HEK293 (cell line): ENCODE measurements around the gene CACHD1.

Experiments used
- CTCF ChIA-PET: fragments of 350-600 bp; formaldehyde crosslinking; extraction: SDS; loops from one replicate; lab custom pipeline; 2021; ENCODE audit warnings: antibody characterized with exemption; lab: Yijun Ruan, JAX
- POLR2A ChIA-PET: fragments of 300-600 bp; formaldehyde crosslinking; extraction: SDS; loops from one replicate; lab custom pipeline; 2020; ENCODE audit warnings: antibody characterized with exemption, inconsistent platforms; lab: Yijun Ruan, JAX
- H3K27ac ChIP-seq: fragments of 200-500 bp; sonication (Bioruptor generic); 2 replicates; pipeline ENCODE4 v1.5.1; 2014; ENCODE audit warnings: low read depth, low read length, control low read depth, inconsistent platforms; ENCODE audit errors: extremely low read depth
- H3K36me3 ChIP-seq, 2 experiments: fragments of 200-500 bp in 1 of 2; sonication (Bioruptor generic) in 1 of 2; 1 replicate in 1 of 2; 2 replicates in 1 of 2; pipeline ENCODE4 v1.5.1; 2014 to 2017; ENCODE audit warnings: inconsistent platforms in 2 of 2, low read length in 2 of 2; ENCODE audit not compliant: control insufficient read depth in 2 of 2, insufficient read depth in 1 of 2
- H3K4me1 ChIP-seq: fragments of 200-500 bp; sonication (Bioruptor generic); 2 replicates; pipeline ENCODE4 v1.5.1; 2014; ENCODE audit warnings: mild to moderate bottlenecking, low read length, inconsistent platforms; ENCODE audit not compliant: control insufficient read depth, insufficient read depth
- H3K4me3 ChIP-seq: 2 replicates; pipeline ENCODE4 v1.5.1; 2011; ENCODE audit warnings: low read depth, mild to moderate bottlenecking, control low read depth, low read length, moderate library complexity
- H3K9me3 ChIP-seq: fragments of 200-500 bp; sonication (Bioruptor generic); 2 replicates; pipeline ENCODE4 v1.5.1; 2014; ENCODE audit warnings: low read depth, low read length, inconsistent platforms; ENCODE audit not compliant: control insufficient read depth, insufficient read depth
- AEBP2 ChIP-seq: fragments of 450-650 bp; formaldehyde crosslinking; IDR thresholded peaks from 2 replicates; pipeline ENCODE4 v1.5.1; 2016; ENCODE audit warnings: missing biosample characterization, missing genetic modification characterization, borderline replicate concordance
- GFI1B ChIP-seq: fragments of 450-650 bp; formaldehyde crosslinking; IDR thresholded peaks from 2 replicates; pipeline ENCODE4 v1.5.1; 2016; ENCODE audit warnings: missing biosample characterization, missing genetic modification characterization
- OVOL3 ChIP-seq: fragments of 450-650 bp; formaldehyde crosslinking; IDR thresholded peaks from 2 replicates; pipeline ENCODE4 v1.5.1; 2016; ENCODE audit warnings: missing biosample characterization, missing genetic modification characterization
- SCRT2 ChIP-seq: fragments of 450-650 bp; formaldehyde crosslinking; IDR thresholded peaks from 2 replicates; pipeline ENCODE4 v1.5.1; 2016; ENCODE audit warnings: missing biosample characterization, missing genetic modification characterization
- YY1 ChIP-seq: fragments of 450-650 bp; formaldehyde crosslinking; IDR thresholded peaks from 2 replicates; pipeline ENCODE4 v1.5.1; 2018; ENCODE audit warnings: missing biosample characterization, missing genetic modification characterization
- ZNF155 ChIP-seq: fragments of 450-650 bp; formaldehyde crosslinking; IDR thresholded peaks from 2 replicates; pipeline ENCODE4 v1.5.1; 2016; ENCODE audit warnings: missing biosample characterization, missing genetic modification characterization
- ZNF157 ChIP-seq: fragments of 450-650 bp; formaldehyde crosslinking; IDR thresholded peaks from 2 replicates; pipeline ENCODE4 v1.5.1; 2016; ENCODE audit warnings: missing biosample characterization, missing genetic modification characterization
- ZNF18 ChIP-seq: fragments of 450-650 bp; formaldehyde crosslinking; IDR thresholded peaks from 2 replicates; pipeline ENCODE4 v1.5.1; 2016; ENCODE audit warnings: missing biosample characterization, missing genetic modification characterization
- ZNF302 ChIP-seq: fragments of 450-650 bp; formaldehyde crosslinking; IDR thresholded peaks from 2 replicates; pipeline ENCODE4 v1.5.1; 2016; ENCODE audit warnings: missing biosample characterization, missing genetic modification characterization, low read depth
- ZNF335 ChIP-seq: fragments of 450-650 bp; formaldehyde crosslinking; conservative IDR thresholded peaks from 2 replicates; pipeline ENCODE4 v1.5.1; 2016; ENCODE audit warnings: missing biosample characterization, missing genetic modification characterization
- ZNF366 ChIP-seq: fragments of 450-650 bp; formaldehyde crosslinking; conservative IDR thresholded peaks from 2 replicates; pipeline ENCODE4 v1.5.1; 2016; ENCODE audit warnings: missing biosample characterization, missing genetic modification characterization
- ZNF501 ChIP-seq: fragments of 450-650 bp; formaldehyde crosslinking; IDR thresholded peaks from 2 replicates; pipeline ENCODE4 v1.5.1; 2016; ENCODE audit warnings: missing biosample characterization, missing genetic modification characterization
- ZNF544 ChIP-seq: fragments of 450-650 bp; formaldehyde crosslinking; IDR thresholded peaks from 2 replicates; pipeline ENCODE4 v1.5.0; 2017; ENCODE audit warnings: missing biosample characterization, missing genetic modification characterization
- ZNF555 ChIP-seq: fragments of 450-650 bp; formaldehyde crosslinking; conservative IDR thresholded peaks from 2 replicates; pipeline ENCODE4 v1.5.1; 2017; ENCODE audit warnings: missing biosample characterization, mild to moderate bottlenecking, missing genetic modification characterization, inconsistent platforms
- ZNF596 ChIP-seq: fragments of 450-650 bp; IDR thresholded peaks from 2 replicates; pipeline ENCODE4 v1.5.0; 2018; ENCODE audit warnings: missing biosample characterization, mild to moderate bottlenecking, missing genetic modification characterization, moderate library complexity
- ZNF629 ChIP-seq: fragments of 450-650 bp; formaldehyde crosslinking; IDR thresholded peaks from 2 replicates; pipeline ENCODE4 v1.5.1; 2017; ENCODE audit warnings: missing biosample characterization, missing genetic modification characterization
- ZNF660 ChIP-seq: fragments of 450-650 bp; IDR thresholded peaks from 2 replicates; pipeline ENCODE4 v1.5.1; 2018; ENCODE audit warnings: missing biosample characterization, mild to moderate bottlenecking, missing genetic modification characterization
- TF ChIP-seq, protein P1 (sequence below): fragments of 450-650 bp; formaldehyde crosslinking; conservative IDR thresholded peaks from 2 replicates; pipeline ENCODE4 v1.5.1; 2016; ENCODE audit warnings: low read depth, missing biosample characterization, missing genetic modification characterization
- TF ChIP-seq, protein P2 (sequence below): fragments of 450-650 bp; formaldehyde crosslinking; IDR thresholded peaks from 2 replicates; pipeline ENCODE4 v1.5.1; 2016; ENCODE audit warnings: missing biosample characterization, missing genetic modification characterization
- TF ChIP-seq, protein P3 (sequence below): fragments of 450-650 bp; formaldehyde crosslinking; IDR thresholded peaks from 2 replicates; pipeline ENCODE4 v1.5.1; 2016; ENCODE audit warnings: missing biosample characterization, missing genetic modification characterization

The CACHD1 gene

GRCh38 chr1:64473367-64473766 is 3.4 kb downstream of the CACHD1 start (continued):
- TF ChIP-seq ZNF302 (tag by site-specific recombination): no peak

- peaks cover 42% of the 10 kb centered on the region for H3K4me1 ChIP-seq
- H3K27ac ChIP-seq: peak overlapping the region; percentile 27; the same call in 1 of the 2 replicates
- CTCF ChIA-PET: interaction anchor here (0.6 to 0.9 kb wide), 5 partner anchors 26 to 1870 kb away, joined by 3 to 7 read pairs (median 4); no protein-coding TSS in a partner anchor
- H3K36me3 ChIP-seq: no peaks in the 10 kb centered on the region; a peak in 1 of 3 replicates
- POLR2A ChIA-PET: no interaction called here
- TF ChIP-seq SCRT2 (tag by site-specific recombination) (peak; percentile 56), GFI1B (tag by site-specific recombination) (no peak), ZNF501 (tag by site-specific recombination) (no peak), ZNF555 (no peak)
- no peaks in the 10 kb centered on the region for H3K9me3 ChIP-seq
- H3K4me3 ChIP-seq: no peak overlapping the region
Observed at GRCh38 chr1:64474133-64474532, 4.2 kb downstream of the CACHD1 start.

GRCh38 chr1:64474665-64475439 is 4.9 kb downstream of the CACHD1 start:
- peaks cover 43% of the 10 kb centered on the region for H3K4me1 ChIP-seq
- peak overlapping the region; percentile 27; the same call in 1 of the 2 replicates for H3K27ac ChIP-seq
- CTCF ChIA-PET: interaction anchor here (0.6 to 0.9 kb wide), 5 partner anchors 21 to 1869 kb away, joined by 3 to 7 read pairs (median 4); no protein-coding TSS in a partner anchor
- no peaks in the 10 kb centered on the region for H3K9me3 ChIP-seq
- H3K36me3 ChIP-seq: no peaks in the 10 kb centered on the region; a peak in 1 of 3 replicates
- POLR2A ChIA-PET: interaction anchor here (0.6 kb wide), 1 partner anchor 20 kb away, joined by 4 read pairs; no protein-coding TSS in a partner anchor
- no peak overlapping the region for H3K4me3 ChIP-seq
- TF ChIP-seq, protein P1, sequence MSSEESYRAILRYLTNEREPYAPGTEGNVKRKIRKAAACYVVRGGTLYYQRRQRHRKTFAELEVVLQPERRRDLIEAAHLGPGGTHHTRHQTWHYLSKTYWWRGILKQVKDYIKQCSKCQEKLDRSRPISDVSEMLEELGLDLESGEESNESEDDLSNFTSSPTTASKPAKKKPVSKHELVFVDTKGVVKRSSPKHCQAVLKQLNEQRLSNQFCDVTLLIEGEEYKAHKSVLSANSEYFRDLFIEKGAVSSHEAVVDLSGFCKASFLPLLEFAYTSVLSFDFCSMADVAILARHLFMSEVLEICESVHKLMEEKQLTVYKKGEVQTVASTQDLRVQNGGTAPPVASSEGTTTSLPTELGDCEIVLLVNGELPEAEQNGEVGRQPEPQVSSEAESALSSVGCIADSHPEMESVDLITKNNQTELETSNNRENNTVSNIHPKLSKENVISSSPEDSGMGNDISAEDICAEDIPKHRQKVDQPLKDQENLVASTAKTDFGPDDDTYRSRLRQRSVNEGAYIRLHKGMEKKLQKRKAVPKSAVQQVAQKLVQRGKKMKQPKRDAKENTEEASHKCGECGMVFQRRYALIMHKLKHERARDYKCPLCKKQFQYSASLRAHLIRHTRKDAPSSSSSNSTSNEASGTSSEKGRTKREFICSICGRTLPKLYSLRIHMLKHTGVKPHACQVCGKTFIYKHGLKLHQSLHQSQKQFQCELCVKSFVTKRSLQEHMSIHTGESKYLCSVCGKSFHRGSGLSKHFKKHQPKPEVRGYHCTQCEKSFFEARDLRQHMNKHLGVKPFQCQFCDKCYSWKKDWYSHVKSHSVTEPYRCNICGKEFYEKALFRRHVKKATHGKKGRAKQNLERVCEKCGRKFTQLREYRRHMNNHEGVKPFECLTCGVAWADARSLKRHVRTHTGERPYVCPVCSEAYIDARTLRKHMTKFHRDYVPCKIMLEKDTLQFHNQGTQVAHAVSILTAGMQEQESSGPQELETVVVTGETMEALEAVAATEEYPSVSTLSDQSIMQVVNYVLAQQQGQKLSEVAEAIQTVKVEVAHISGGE: no peak
- TF ChIP-seq ZNF596 (tag by site-specific recombination): no peak
- 0 out of 2 replicates have a peak, but pooled peaks have one; percentile 16 for TF ChIP-seq ZNF335 (tag by site-specific recombination)
- no peak for TF ChIP-seq AEBP2
- TF ChIP-seq OVOL3 (tag by site-specific recombination): no peak
- TF ChIP-seq ZNF157 (tag by site-specific recombination): no peak
- no peak for TF ChIP-seq ZNF660 (tag by site-specific recombination)
- no peak for TF ChIP-seq ZNF18
- no peak for TF ChIP-seq ZNF155 (tag by site-specific recombination)
- TF ChIP-seq, protein P2, sequence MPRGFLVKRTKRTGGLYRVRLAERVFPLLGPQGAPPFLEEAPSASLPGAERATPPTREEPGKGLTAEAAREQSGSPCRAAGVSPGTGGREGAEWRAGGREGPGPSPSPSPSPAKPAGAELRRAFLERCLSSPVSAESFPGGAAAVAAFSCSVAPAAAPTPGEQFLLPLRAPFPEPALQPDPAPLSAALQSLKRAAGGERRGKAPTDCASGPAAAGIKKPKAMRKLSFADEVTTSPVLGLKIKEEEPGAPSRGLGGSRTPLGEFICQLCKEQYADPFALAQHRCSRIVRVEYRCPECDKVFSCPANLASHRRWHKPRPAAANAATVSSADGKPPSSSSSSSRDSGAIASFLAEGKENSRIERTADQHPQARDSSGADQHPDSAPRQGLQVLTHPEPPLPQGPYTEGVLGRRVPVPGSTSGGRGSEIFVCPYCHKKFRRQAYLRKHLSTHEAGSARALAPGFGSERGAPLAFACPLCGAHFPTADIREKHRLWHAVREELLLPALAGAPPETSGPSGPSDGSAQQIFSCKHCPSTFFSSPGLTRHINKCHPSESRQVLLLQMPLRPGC (tag by site-specific recombination): no peak
- TF ChIP-seq SCRT2 (tag by site-specific recombination): no peak
- no peak for TF ChIP-seq ZNF629
- TF ChIP-seq ZNF366 (tag by site-specific recombination): 0 out of 2 replicates have a peak, but pooled peaks have one; percentile 52
- no peak for TF ChIP-seq YY1 (tag by site-specific recombination)
- TF ChIP-seq, protein P3, sequence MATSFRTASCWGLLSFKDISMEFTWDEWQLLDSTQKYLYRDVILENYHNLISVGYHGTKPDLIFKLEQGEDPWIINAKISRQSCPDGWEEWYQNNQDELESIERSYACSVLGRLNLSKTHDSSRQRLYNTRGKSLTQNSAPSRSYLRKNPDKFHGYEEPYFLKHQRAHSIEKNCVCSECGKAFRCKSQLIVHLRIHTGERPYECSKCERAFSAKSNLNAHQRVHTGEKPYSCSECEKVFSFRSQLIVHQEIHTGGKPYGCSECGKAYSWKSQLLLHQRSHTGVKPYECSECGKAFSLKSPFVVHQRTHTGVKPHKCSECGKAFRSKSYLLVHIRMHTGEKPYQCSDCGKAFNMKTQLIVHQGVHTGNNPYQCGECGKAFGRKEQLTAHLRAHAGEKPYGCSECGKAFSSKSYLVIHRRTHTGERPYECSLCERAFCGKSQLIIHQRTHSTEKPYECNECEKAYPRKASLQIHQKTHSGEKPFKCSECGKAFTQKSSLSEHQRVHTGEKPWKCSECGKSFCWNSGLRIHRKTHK (tag by site-specific recombination): no peak
- no peak for TF ChIP-seq ZNF544 (tag by site-specific recombination)
